Stimulated activated CD4-positive, alpha-beta T cell treated with anti-CD3 and anti-CD28 coated beads, Interleukin-1b, Interleukin-23, amount 100 ng/mL, for 48 hours (primary cell): ENCODE data around the gene IRS1.
A peak's percentile ranks its signal among the peaks of the same experiment; 100 is the strongest.

Experiments used
- DNase-seq: peaks from one replicate; pipeline ENCODE4 v3.0.0-alpha.2; 2020

Gene IRS1

GRCh38 chr2:226754821-226755604 is 44.6 kb downstream of the IRS1 start:
- DNase-seq = no peak

DNA sequence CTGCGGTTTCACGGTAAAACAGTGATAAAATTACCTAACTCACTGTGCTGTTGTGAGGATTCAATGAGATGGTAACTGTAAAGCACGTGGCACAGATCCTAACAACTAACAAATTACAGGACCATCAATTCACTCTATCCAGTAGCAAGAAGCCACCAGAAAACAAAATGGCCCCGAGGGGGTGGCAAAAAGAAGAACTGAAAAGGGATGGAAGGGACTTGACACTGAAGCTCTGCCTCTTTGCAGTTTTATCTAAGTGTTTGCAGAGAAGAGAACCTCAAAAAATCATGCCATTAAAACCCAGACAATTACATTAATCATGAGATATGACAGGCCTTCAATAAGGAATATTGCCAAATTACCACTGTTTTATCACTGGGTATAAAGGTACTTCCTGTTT is 46.7 kb downstream of the IRS1 start:
- no peak for DNase-seq

DNA sequence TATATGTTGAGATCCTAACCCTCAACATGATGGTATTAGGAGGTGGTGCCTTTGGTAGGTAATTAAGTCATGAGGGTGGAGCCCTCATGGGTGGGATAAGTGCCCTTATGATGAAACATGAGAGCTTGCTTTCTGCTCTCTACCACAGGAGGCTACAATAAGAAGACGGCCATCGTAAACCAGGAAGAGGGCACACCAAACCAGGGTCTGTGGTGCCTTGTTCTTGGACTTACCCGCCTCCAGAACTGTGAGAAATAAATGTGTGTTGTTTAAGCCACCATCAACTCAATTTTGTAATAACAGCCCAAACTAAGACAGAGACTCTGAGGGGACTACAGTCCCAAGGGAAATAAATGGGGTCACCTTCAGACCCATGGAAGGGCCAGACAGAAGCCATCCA is 52.3 kb downstream of the IRS1 start:
- no peak for DNase-seq

GRCh38 chr2:226746196-226746800 is 53.3 kb downstream of the IRS1 start:
- no peak for DNase-seq

- no peak for DNase-seq
Observed at GRCh38 chr2:226743915-226744314, 55.7 kb downstream of the IRS1 start.

DNA sequence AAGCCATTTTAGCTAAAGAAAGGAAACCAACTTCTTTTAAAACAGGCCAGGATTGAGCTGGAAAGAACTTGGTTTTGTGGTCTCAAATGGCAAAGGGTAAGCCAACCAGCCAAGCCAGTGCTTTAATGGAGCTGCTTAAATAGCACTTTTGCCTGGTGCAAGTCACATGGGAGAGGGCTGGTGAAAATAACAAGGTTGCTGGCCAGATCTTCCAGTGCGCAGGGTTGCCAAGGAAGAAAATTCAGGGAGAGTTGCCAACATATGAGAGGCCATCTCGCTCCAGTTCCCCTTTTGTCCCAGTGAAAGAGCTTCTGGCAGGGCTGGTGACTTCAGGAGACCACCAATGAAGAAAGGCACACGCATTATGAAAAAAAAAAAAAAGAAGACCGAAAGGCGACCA is 57.3 kb downstream of the IRS1 start:
- DNase-seq = no peak

DNA sequence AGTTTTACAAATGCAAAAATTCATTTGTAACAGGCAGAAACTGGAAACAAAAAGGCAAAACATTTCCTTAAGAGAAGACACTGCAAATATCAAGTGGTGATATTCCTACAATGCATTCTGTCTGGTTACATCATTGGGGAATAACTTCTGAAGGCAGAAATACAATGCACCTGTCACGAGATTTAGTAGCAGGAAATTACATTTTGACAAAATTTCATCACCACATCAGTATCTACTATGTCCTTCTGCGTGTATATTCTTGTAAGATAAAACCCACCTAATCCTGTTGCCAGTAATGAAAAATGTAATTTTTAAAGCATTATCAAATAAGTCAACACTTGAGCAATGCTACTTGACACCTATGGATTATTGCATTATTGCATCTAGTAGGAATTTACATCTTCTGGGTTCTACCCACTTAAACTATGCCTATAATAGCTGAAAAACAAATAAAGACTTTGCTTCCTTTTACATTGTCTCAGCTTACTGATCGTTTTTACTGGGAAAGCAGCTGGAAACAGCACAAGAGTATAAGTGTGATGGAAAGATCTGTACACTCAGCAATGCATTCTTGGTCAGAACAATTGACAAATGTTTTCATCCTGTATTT is 59.5 kb downstream of the IRS1 start:
- DNase-seq = no peak

- DNase-seq = no peak
Observed at GRCh38 chr2:226739545-226740030, 60.0 kb downstream of the IRS1 start.

GRCh38 chr2:226738821-226739544 is 60.6 kb downstream of the IRS1 start:
- no peak for DNase-seq

GRCh38 chr2:226738191-226738820 is 61.3 kb downstream of the IRS1 start:
- DNase-seq = no peak

GRCh38 chr2:226736382-226736781 is 63.2 kb downstream of the IRS1 start:
- no peak for DNase-seq

DNA sequence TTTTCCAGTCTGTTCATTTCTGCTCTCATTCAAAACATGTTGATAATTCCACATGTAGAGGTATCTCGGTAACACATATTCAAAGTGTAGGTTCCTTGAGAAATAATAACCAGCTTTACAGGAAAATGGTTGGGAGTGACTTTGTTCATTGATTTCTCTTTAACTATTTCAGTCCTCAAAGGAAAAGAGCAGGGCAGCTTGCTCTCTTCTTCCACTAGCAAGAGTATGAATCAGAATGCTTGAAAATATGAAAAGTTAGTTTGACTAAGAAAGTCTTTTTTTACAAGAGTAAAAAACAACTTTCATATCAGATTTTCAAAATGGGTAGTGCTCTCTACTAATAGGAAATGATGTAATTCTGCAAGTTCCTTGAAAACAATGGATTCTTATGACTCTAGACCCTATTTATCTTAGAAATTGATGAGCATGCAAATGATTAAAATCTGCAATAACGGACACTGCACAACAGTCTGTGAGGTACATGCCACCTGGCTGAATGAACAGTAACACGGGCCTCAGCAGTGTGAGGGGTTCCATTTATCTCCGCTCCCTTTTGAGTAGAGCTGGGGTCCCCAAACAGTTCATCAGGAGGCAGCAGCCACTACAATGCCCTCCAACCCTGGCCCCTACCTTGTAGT is 65.6 kb downstream of the IRS1 start:
- DNase-seq = no peak

DNA sequence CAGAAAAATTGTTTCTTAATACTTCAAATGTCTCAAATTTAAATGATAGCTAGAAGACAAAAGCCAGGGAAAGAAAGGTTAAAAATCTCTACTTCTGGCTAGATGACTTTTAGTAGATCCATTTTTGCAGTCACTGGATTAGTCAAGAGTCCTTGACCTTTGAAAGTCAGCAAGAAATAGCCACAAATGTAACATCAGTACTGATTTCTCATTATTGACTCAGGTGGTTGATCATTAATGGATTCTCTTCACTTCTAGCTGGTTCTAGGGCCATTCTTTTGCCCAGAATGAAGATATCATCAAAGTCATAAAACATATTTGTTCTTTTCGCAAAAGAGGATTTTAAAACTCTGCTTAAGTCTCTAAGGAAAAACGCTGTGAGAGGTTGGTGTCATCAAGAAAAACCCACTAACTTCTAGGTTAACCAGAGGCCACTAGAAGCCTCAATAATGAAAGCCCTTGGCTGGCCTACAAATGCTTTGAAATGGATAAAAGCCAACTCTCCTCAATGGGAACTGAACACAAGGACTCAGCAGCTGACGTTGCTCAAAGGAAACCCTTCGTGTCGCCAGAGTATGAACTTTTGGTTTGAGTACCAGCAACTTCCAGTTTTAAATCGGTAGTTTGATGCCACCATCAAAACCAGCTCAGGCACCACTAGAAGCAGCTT is 66.3 kb downstream of the IRS1 start:
- DNase-seq = peak; percentile 3

- no peak for DNase-seq
Observed at GRCh38 chr2:226732478-226733188, 67.0 kb downstream of the IRS1 start.

- no peak for DNase-seq
Observed at GRCh38 chr2:226730481-226730880, 69.1 kb downstream of the IRS1 start.

DNA sequence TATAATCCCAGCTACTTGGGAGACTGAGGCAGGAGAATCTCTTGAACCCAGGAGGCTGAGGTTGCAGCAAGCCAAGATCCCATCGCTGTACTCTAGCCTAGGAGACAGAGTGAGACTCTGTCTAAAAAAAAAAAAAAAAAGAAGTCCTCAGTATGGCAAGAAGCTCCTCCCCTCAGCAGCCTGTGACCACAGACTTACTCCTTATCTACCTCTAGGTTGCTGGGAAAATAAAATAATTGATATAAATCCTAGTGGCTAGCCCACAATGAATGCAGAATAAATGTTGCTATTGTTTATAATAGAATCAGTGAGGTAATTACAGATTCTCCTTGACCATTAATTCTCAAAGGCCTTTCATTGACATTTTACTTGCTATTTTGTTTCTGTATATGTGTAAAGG is 70.6 kb downstream of the IRS1 start:
- no peak for DNase-seq

GRCh38 chr2:226727251-226727650 is 72.4 kb downstream of the IRS1 start:
- DNase-seq = no peak

DNA sequence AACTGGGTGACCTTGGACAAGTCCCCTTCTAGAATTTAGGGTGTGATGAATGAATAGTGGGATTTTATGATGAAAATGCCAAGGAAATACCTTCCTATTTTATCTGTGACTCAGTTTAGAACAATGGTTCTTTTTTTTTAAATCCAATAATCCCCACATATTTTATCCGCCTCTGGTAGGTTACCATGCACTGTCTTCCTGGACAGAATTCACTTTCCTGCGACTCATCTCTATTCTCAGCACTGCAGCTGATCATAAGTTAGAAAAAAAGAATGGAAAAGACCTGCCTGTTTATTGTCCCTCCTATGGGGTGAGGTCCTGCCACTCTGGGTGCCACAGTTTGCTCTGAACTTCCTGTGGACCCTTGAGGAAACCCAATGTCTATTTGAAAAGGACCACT is 73.1 kb downstream of the IRS1 start:
- DNase-seq = no peak

DNA sequence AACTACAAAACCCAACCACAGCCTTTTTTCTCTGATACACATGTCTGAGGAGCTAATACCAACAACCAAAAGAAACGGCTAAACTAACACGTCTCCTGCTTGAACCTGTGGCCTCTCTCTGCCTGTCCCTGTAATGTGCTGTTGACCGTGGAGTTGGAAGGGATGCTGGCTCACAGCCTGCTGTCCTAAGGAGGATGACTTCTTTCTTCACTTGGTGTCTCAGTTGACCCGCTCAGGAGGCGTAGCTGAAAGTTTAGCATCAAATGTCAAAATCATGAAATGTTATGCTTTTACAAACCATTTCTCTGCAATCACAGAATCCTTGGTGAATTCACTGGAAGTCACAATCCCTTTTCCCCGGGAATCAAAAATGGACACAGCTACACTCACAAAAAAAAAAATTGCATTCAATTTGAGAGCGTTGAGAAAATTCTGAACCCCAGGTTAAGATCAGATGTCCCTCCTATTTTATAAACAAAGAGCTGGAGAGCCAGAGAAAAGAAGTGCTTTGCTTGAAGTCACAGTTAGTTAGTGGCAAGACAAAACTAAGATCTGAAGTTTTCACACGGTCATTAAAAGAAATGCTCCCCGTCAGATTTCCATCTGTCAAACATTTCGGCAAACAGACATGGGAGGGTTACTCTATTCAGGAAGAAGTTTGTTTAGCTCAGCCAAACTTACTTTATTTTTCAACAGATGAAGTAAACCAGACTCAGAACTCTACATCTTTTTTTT is 74.3 kb downstream of the IRS1 start:
- DNase-seq = no peak

DNA sequence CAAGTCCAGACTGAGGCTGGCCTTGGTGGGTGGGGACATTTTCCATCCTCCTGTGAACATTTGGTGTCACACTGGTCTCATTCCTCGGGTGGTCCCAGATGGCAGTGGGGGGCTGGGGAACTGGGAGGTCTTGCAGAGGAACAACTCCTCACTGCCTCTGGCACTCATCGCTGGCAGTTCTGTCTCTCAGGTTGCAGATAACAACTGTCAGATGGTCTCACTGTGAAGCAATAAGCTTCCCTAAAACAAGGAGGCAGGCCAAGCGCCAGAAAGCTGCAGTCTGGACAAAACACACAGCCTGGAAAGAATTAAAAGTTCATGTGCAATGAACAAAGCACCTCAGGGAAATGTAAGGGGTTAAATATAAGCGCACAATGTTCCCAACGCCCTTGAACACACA is 78.1 kb downstream of the IRS1 start:
- no peak for DNase-seq

DNA sequence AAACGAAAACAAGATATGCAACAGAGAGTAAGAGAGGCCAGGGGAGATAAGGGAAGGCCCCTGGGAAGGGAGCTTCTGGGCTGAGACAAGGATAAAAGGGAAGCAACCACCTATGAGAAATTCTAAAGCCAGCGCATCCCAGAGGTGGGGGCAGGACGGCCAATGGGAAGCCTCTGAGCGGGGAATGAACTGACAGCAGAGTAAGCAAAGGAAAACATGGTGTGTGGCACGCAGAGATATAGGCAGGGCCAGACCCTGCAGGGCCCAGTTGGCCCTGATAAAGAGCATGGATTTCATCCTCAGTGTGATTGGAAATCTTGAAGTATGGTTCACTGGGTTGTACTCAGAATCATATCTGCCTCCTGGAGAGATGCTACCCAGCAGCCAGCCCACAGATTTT is 78.7 kb downstream of the IRS1 start:
- no peak for DNase-seq
